Measurements from ENCODE around the gene ELP4.

DNA sequence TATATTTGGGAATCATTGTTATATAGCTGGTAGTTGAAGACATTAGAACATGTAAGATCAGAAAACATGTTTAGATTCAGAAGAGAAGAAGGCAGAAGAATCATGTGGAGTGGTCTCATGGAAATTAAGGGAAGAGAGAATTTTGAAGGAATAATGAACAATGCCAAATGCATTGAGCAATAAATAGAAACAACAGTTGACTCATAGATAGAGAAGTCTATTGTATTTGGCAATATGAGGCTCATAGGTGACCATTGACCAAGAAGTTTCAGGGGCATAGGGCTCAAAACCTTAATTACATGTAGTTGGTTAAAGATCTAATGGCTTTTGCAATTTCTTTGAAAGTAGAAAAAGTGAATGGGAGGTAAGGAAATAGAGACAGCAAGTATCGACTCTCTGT is 177.7 kb downstream of the ELP4 start:
- TF ChIP-seq EZH2 (IDR thresholded peaks at IDR 0.05; ENCODE audit: insufficient read depth, poor library complexity, severe bottlenecking), result no peak
- TF ChIP-seq EZH2phosphoT487 (IDR thresholded peaks at IDR 0.05; ENCODE audit: insufficient read depth, low read depth), result no peak

Data from GM23248 (cell line).